Ascending aorta (tissue), 2 donors: ENCODE results near the gene MBP. TPM values are rescaled to one million over a fixed set of nuclear protein-coding genes. Genes with fewer than 3 reads are reported as not detected.

Experiments used
- DNase-seq, 2 donors: peaks; one replicate each; pipeline ENCODE4 v3.0.0-alpha.2; 2019; ENCODE audit warnings: low spot score in 2 of 2
- H3K27ac ChIP-seq, 2 donors: fragments of 200-600 bp; sonication (generic); one replicate each; pipeline ENCODE4 v1.5.1; 2016 to 2017; ENCODE audit warnings: mild to moderate bottlenecking in 1 of 2
- H3K27me3 ChIP-seq: fragments of 200-600 bp; sonication (generic); one replicate; pipeline ENCODE4 v1.5.1; 2017
- H3K36me3 ChIP-seq, 2 donors: fragments of 200-600 bp; sonication (generic); one replicate each; pipeline ENCODE4 v1.5.1; 2016
- H3K4me1 ChIP-seq, 2 donors: fragments of 200-600 bp; sonication (generic); one replicate each; pipeline ENCODE4 v1.5.1; 2016 to 2017; ENCODE audit warnings: mild to moderate bottlenecking in 1 of 2
- H3K4me3 ChIP-seq, 2 donors: fragments of 200-600 bp; sonication (generic); one replicate each; pipeline ENCODE4 v1.5.1; 2016 to 2017; ENCODE audit warnings: mild to moderate bottlenecking in 1 of 2
- H3K9me3 ChIP-seq, 2 donors: fragments of 200-600 bp; sonication (generic); one replicate each; pipeline ENCODE4 v1.5.1; 2016
- CTCF ChIP-seq, 3 experiments: fragments of 200-600 bp in 2 of 3; fragments of 450-650 bp in 1 of 3; sonication (generic) in 2 of 3; IDR thresholded peaks; one replicate each; pipeline ENCODE4 v1.5.1; 2016 to 2019; ENCODE audit warnings: antibody characterized with exemption in 3 of 3, mild to moderate bottlenecking in 1 of 3, moderate library complexity in 1 of 3
- intact Hi-C: fragments of 100-400 bp; cut with DNase I; formaldehyde crosslinking; loops from one replicate; pipeline ENCODE4 v1.15.1; 2023
- total RNA-seq: library from RNA; depleted of rRNA; stranded (reverse); fragments of >200 nt; gene quantifications from one replicate; pipeline ENCODE4 v1.1.0, GENCODE V29; 2016

The MBP gene
- total RNA-seq, 1 donor from 2014 or later = 8.1 TPM

- intact Hi-C loops = no loop called here
- TF ChIP-seq CTCF (IDR thresholded peaks at IDR 0.05) = no peak
- no peaks in the 10 kb centered on the region for H3K27me3 ChIP-seq
- no peak for DNase-seq
- no peaks in the 10 kb centered on the region for H3K36me3 ChIP-seq
- no peak overlapping the region for H3K4me3 ChIP-seq
- H3K27ac ChIP-seq = no peak overlapping the region
- no peaks in the 10 kb centered on the region for H3K9me3 ChIP-seq
- H3K4me1 ChIP-seq = no peaks in the 10 kb centered on the region
These were observed 134.4 kb downstream of the MBP start for GRCh38 chr18:76997951-76998808.

- no peak overlapping the region for H3K4me3 ChIP-seq
- no peaks in the 10 kb centered on the region for H3K9me3 ChIP-seq
- no peak for TF ChIP-seq CTCF (IDR thresholded peaks at IDR 0.05)
- no peak for DNase-seq
- H3K36me3 ChIP-seq = no peaks in the 10 kb centered on the region
- no peak overlapping the region for H3K27ac ChIP-seq
- H3K27me3 ChIP-seq = no peaks in the 10 kb centered on the region
- intact Hi-C loops = no loop called here
- H3K4me1 ChIP-seq = no peaks in the 10 kb centered on the region
These were observed 136.2 kb downstream of the MBP start for GRCh38 chr18:76996429-76996828.

- Histone ChIP-seq H3K9me3 (no peaks in the 10 kb centered on the region), H3K36me3 (no peaks in the 10 kb centered on the region), H3K27ac (no peak overlapping the region), H3K27me3 (no peaks in the 10 kb centered on the region), H3K4me1 (no peaks in the 10 kb centered on the region), H3K4me3 (no peak overlapping the region)
- no peak for TF ChIP-seq CTCF (IDR thresholded peaks at IDR 0.05)
- intact Hi-C loops = no loop called here
- DNase-seq = no peak
These were observed 136.7 kb downstream of the MBP start for GRCh38 chr18:76995896-76996295.

- no peak overlapping the region for H3K4me3 ChIP-seq
These were observed 138.4 kb downstream of the MBP start for GRCh38 chr18:76994086-76994654.

GRCh38 chr18:76993573-76993972, 139.0 kb downstream of the MBP start:
- no peak for TF ChIP-seq CTCF (IDR thresholded peaks at IDR 0.05)

More at GRCh38 chr18:76994086-76994654, 138.4 kb downstream of the MBP start:
- H3K4me1 ChIP-seq = no peaks in the 10 kb centered on the region
- intact Hi-C loops = no loop called here
- H3K36me3 ChIP-seq = no peaks in the 10 kb centered on the region
- H3K27me3 ChIP-seq = no peaks in the 10 kb centered on the region
- peak in 1 of 2 donors; percentile 43 for DNase-seq
- H3K9me3 ChIP-seq = no peaks in the 10 kb centered on the region
- TF ChIP-seq CTCF (IDR thresholded peaks at IDR 0.05) = no peak
- H3K27ac ChIP-seq = no peak overlapping the region

More at GRCh38 chr18:76993573-76993972, 139.0 kb downstream of the MBP start:
- H3K27ac ChIP-seq = no peak overlapping the region
- no peaks in the 10 kb centered on the region for H3K9me3 ChIP-seq
- H3K27me3 ChIP-seq = no peaks in the 10 kb centered on the region
- no peak overlapping the region for H3K4me3 ChIP-seq
- H3K4me1 ChIP-seq = no peaks in the 10 kb centered on the region
- no peak for DNase-seq
- no peaks in the 10 kb centered on the region for H3K36me3 ChIP-seq
- intact Hi-C loops = no loop called here
